ENCODE results near the gene OR10K1. TPM values are rescaled to one million over a fixed set of nuclear protein-coding genes. Genes with fewer than 3 reads are reported as not detected.

Gene OR10K1
- total RNA-seq, 2 experiments from 2014 or later = not detected

- Histone ChIP-seq H3K4me1 (ENCODE audit: insufficient read depth, low read length) (no peaks in the 10 kb centered on the region), H3K27me3 (ENCODE audit: control insufficient read depth in 1 of 2, insufficient read depth in 2 of 2, low read length in 2 of 2) (peaks cover 4 to 5% of the 10 kb centered on the region in 2 experiments), H3K4me3 (ENCODE audit: low read length) (no peak overlapping the region), H3K27ac (ENCODE audit: low read depth in 1 of 2, low read length in 2 of 2) (no peak overlapping the region), H3K9me3 (ENCODE audit: control insufficient read depth in 1 of 2, insufficient read depth in 1 of 2, low read length in 2 of 2) (no peaks in the 10 kb centered on the region), H3K36me3 (ENCODE audit: insufficient read depth, low read length) (no peaks in the 10 kb centered on the region)
- intact Hi-C loops (cut with DNase I, micrococcal nuclease) = loop anchor here (2.0 to 5.0 kb wide), 2 partner anchors 491 to 565 kb away; no protein-coding TSS in a partner anchor
- TF ChIP-seq CTCF (IDR thresholded peaks at IDR 0.05) = no peak
- no peaks in the 10 kb centered on the region for H3K36me3 Mint-ChIP-seq (ENCODE audit: low read depth)
- CTCF ChIA-PET = no interaction called here
- H3K9me3 Mint-ChIP-seq = no peaks in the 10 kb centered on the region
- H3K4me1 Mint-ChIP-seq (ENCODE audit: low read depth) = no peaks in the 10 kb centered on the region
- POLR2A ChIA-PET = no interaction called here
- H3K27ac Mint-ChIP-seq = no peak overlapping the region
- DNase-seq (no peak), ATAC-seq (ENCODE audit: poor library complexity) (no peak)
- no peak overlapping the region for H3K4me3 Mint-ChIP-seq
- peaks cover 18% of the 10 kb centered on the region for H3K27me3 Mint-ChIP-seq
Observed at GRCh38 chr1:158507511-158507910, 45.9 kb downstream of the OR10K1 start.

GRCh38 chr1:158509471-158510156 is 48.0 kb downstream of the OR10K1 start:
- no peak overlapping the region for H3K27ac Mint-ChIP-seq
- CTCF ChIA-PET = no interaction called here
- no peak overlapping the region for H3K4me3 Mint-ChIP-seq
- TF ChIP-seq CTCF (IDR thresholded peaks at IDR 0.05) = no peak
- H3K9me3 Mint-ChIP-seq = no peaks in the 10 kb centered on the region
- H3K27me3 Mint-ChIP-seq = peaks cover 18% of the 10 kb centered on the region
- Histone ChIP-seq H3K27me3 (ENCODE audit: control insufficient read depth in 1 of 2, insufficient read depth in 2 of 2, low read length in 2 of 2) (peaks cover 4 to 5% of the 10 kb centered on the region in 2 experiments), H3K4me3 (ENCODE audit: low read length) (no peak overlapping the region), H3K9me3 (ENCODE audit: control insufficient read depth in 1 of 2, insufficient read depth in 1 of 2, low read length in 2 of 2) (no peaks in the 10 kb centered on the region), H3K36me3 (ENCODE audit: insufficient read depth, low read length) (no peaks in the 10 kb centered on the region), H3K4me1 (ENCODE audit: insufficient read depth, low read length) (no peaks in the 10 kb centered on the region), H3K27ac (ENCODE audit: low read depth in 1 of 2, low read length in 2 of 2) (no peak overlapping the region)
- ATAC-seq (ENCODE audit: poor library complexity) = no peak
- POLR2A ChIA-PET = no interaction called here
- intact Hi-C loops (cut with DNase I, micrococcal nuclease) = loop anchor here (5.0 kb wide), 1 partner anchor 563 kb away; no protein-coding TSS in a partner anchor
- H3K4me1 Mint-ChIP-seq (ENCODE audit: low read depth) = no peaks in the 10 kb centered on the region
- H3K36me3 Mint-ChIP-seq (ENCODE audit: low read depth) = no peaks in the 10 kb centered on the region
- DNase-seq = no peak

GRCh38 chr1:158516966-158517365 is 55.3 kb downstream of the OR10K1 start:
- TF ChIP-seq CTCF (IDR thresholded peaks at IDR 0.05) = no peak
- CTCF ChIA-PET = no interaction called here
- POLR2A ChIA-PET = no interaction called here
- ATAC-seq (ENCODE audit: poor library complexity) = no peak
- peaks cover 0 to 5% of the 10 kb centered on the region in 2 experiments for H3K27me3 ChIP-seq (ENCODE audit: control insufficient read depth in 1 of 2, insufficient read depth in 2 of 2, low read length in 2 of 2)
- H3K27ac ChIP-seq (ENCODE audit: low read depth in 1 of 2, low read length in 2 of 2) = no peak overlapping the region
- H3K4me1 ChIP-seq (ENCODE audit: insufficient read depth, low read length) = no peaks in the 10 kb centered on the region
- no peaks in the 10 kb centered on the region for H3K36me3 Mint-ChIP-seq (ENCODE audit: low read depth)
- H3K4me1 Mint-ChIP-seq (ENCODE audit: low read depth) = no peaks in the 10 kb centered on the region
- no peak for DNase-seq
- peaks cover 5% of the 10 kb centered on the region for H3K27me3 Mint-ChIP-seq
- H3K9me3 Mint-ChIP-seq = no peaks in the 10 kb centered on the region
- no peaks in the 10 kb centered on the region for H3K9me3 ChIP-seq (ENCODE audit: control insufficient read depth in 1 of 2, insufficient read depth in 1 of 2, low read length in 2 of 2)
- no peak overlapping the region for H3K27ac Mint-ChIP-seq
- intact Hi-C loops (cut with DNase I, micrococcal nuclease) = no loop called here
- H3K4me3 ChIP-seq (ENCODE audit: low read length) = no peak overlapping the region
- H3K36me3 ChIP-seq (ENCODE audit: insufficient read depth, low read length) = no peaks in the 10 kb centered on the region
- no peak overlapping the region for H3K4me3 Mint-ChIP-seq

Other genes with a start within 250 kb of the OR10K1 start
- not detected for gene CD1A, start 207.4 kb upstream of the OR10K1 start, total RNA-seq
- gene CD1C, start 171.9 kb upstream of the OR10K1 start, total RNA-seq = under 1 TPM; 0.39 to 0.49 TPM
- not detected for gene CD1B, start 130.3 kb upstream of the OR10K1 start, total RNA-seq
- not detected for gene CD1E, start 107.9 kb upstream of the OR10K1 start, total RNA-seq
- not detected for gene OR10T2, start 62.4 kb upstream of the OR10K1 start, total RNA-seq
- not detected for gene OR10K2, start 35.6 kb upstream of the OR10K1 start, total RNA-seq
- not detected for gene OR10R2, start 10.4 kb downstream of the OR10K1 start, total RNA-seq
- not detected for gene OR6Y1, start 92.6 kb downstream of the OR10K1 start, total RNA-seq
- gene OR6P1, start 108.7 kb downstream of the OR10K1 start, total RNA-seq = not detected
- not detected for gene OR10X1, start 118.1 kb downstream of the OR10K1 start, total RNA-seq
- gene OR10Z1, start 143.4 kb downstream of the OR10K1 start, total RNA-seq = not detected
- gene SPTA1, start 224.9 kb downstream of the OR10K1 start, total RNA-seq = not detected
- not detected for gene OR6K2, start 238.8 kb downstream of the OR10K1 start, total RNA-seq

Data from CD4-positive, alpha-beta T cell (primary cell).